A549 (cell line): Measurements from ENCODE around the gene MT1H. TPM values are rescaled to one million over a fixed set of nuclear protein-coding genes. Genes with fewer than 3 reads are reported as not detected.
A peak's percentile ranks its signal among the peaks of the same experiment; 100 is the strongest.

Experiments
- ATAC-seq, 2 experiments: fragments of 200-7000 bp in 1 of 2; fragments of >200 bp in 1 of 2; cut with Nextera tagmentation in 1 of 2; cut with Tn5 transposase in 1 of 2; 3 replicates each; pipeline versions ENCODE4 v1.8.0 to v1.9.1; 2018 to 2020; ENCODE audit warnings: mild to moderate bottlenecking in 1 of 2, moderate library complexity in 1 of 2
- CTCF ChIA-PET: fragments of 300-600 bp; sonication (Branson Sonifier 250); formaldehyde crosslinking; extraction: SDS; loops from one replicate; lab custom pipeline; 2021; ENCODE audit warnings: antibody characterized with exemption, inconsistent platforms; lab: Yijun Ruan, JAX
- POLR2A ChIA-PET: fragments of 350-600 bp; formaldehyde crosslinking; extraction: SDS; loops from one replicate; lab custom pipeline; 2021; ENCODE audit warnings: antibody characterized with exemption, inconsistent platforms; lab: Yijun Ruan, JAX
- DNase-seq, 2 experiments: peaks; one replicate each; pipeline versions ENCODE4 v3.0.0 to v3.0.0-alpha.2; 2011 to 2016; ENCODE audit warnings: low read depth in 1 of 2, low spot score in 1 of 2
- FAIRE-seq: peaks from 2 replicates; lab custom pipeline; 2011; peaks lifted over from hg19 to GRCh38; lab: Jason Lieb, UNC
- H3K27ac ChIP-seq, 2 experiments: fragments of >200 bp; sonication (Bioruptor Twin); formaldehyde crosslinking; 3 replicates each; pipeline ENCODE4 v1.5.1; 2016 to 2017
- H3K4me1 ChIP-seq: fragments of >200 bp; sonication (Bioruptor Twin); formaldehyde crosslinking; 3 replicates; pipeline ENCODE4 v1.6.1; 2016
- H3K4me2 ChIP-seq: fragments of >200 bp; sonication (Bioruptor Twin); formaldehyde crosslinking; 3 replicates; pipeline ENCODE4 v1.6.1; 2016
- H3K4me3 ChIP-seq: fragments of >200 bp; sonication (Bioruptor Twin); formaldehyde crosslinking; 3 replicates; pipeline ENCODE4 v1.5.1; 2016
- H3K9me3 ChIP-seq: fragments of >200 bp; sonication (Bioruptor Twin); formaldehyde crosslinking; 3 replicates; pipeline ENCODE4 v1.6.1; 2016
- ATOH8 ChIP-seq: fragments of 250-450 bp; sonication (Bioruptor Pico); IDR thresholded peaks from 2 replicates; pipeline ENCODE4 v1.5.0; 2020; ENCODE audit warnings: low read depth, mild to moderate bottlenecking, moderate library complexity
- CEBPB ChIP-seq, 2 experiments: fragments of >200 bp in 1 of 2; sonication (Bioruptor Twin) in 1 of 2; formaldehyde crosslinking in 1 of 2; IDR thresholded peaks; 2 replicates each; pipeline ENCODE4 v1.6.1; 2012 to 2016
- CHD2 ChIP-seq: fragments of 150-350 bp; IDR thresholded peaks from 2 replicates; pipeline ENCODE4 v1.6.1; 2014; ENCODE audit warnings: low read length; ENCODE audit not compliant: partially characterized antibody
- EHMT2 ChIP-seq: fragments of 200-600 bp; sonication (generic); IDR thresholded peaks from 2 replicates; pipeline ENCODE4 v1.6.1; 2016; ENCODE audit warnings: antibody characterized with exemption, low read depth, mild to moderate bottlenecking, moderate library complexity
- HDAC2 ChIP-seq: fragments of 200-600 bp; sonication (generic); IDR thresholded peaks from 2 replicates; pipeline ENCODE4 v1.6.1; 2016
- HEYL ChIP-seq: fragments of 250-450 bp; sonication (Bioruptor Pico); IDR thresholded peaks from 2 replicates; pipeline ENCODE4 v1.8.0; 2021; ENCODE audit warnings: mild to moderate bottlenecking, moderate library complexity
- HOXB5 ChIP-seq: fragments of 250-450 bp; sonication (Bioruptor Pico); IDR thresholded peaks from 2 replicates; pipeline ENCODE4 v1.5.0; 2020; ENCODE audit warnings: mild to moderate bottlenecking, moderate library complexity
- KDM1A ChIP-seq: fragments of 200-600 bp; sonication (generic); IDR thresholded peaks from 2 replicates; pipeline ENCODE4 v1.6.1; 2016; ENCODE audit warnings: low read depth, mild to moderate bottlenecking
- KDM5A ChIP-seq: fragments of 200-600 bp; sonication (generic); IDR thresholded peaks from 2 replicates; pipeline ENCODE4 v1.6.1; 2016; ENCODE audit warnings: antibody characterized with exemption, mild to moderate bottlenecking
- MYC ChIP-seq: IDR thresholded peaks from 2 replicates; pipeline ENCODE4 v1.6.1; 2012; ENCODE audit warnings: mild to moderate bottlenecking, inconsistent platforms, low read length, improper control_type of control experiment, borderline replicate concordance
- NPAS2 ChIP-seq: fragments of 250-450 bp; sonication (Bioruptor Pico); IDR thresholded peaks from 2 replicates; pipeline ENCODE4 v1.8.0; 2022; ENCODE audit warnings: mild to moderate bottlenecking, moderate library complexity, borderline replicate concordance
- POLR2A ChIP-seq: IDR thresholded peaks from 2 replicates; pipeline ENCODE4 v1.6.1; 2012; ENCODE audit warnings: mild to moderate bottlenecking, low read length
- RAD21 ChIP-seq, 2 experiments: fragments of >200 bp in 1 of 2; sonication (Bioruptor Twin) in 1 of 2; formaldehyde crosslinking in 1 of 2; IDR thresholded peaks in 1 of 2; conservative IDR thresholded peaks in 1 of 2; 2 replicates in 1 of 2; 3 replicates in 1 of 2; pipeline ENCODE4 v1.6.1; 2012 to 2018; ENCODE audit warnings: inconsistent platforms in 1 of 2
- RCOR1 ChIP-seq: fragments of 150-350 bp; IDR thresholded peaks from 2 replicates; pipeline ENCODE4 v1.6.1; 2014; ENCODE audit warnings: antibody characterized with exemption, low read length, low read depth
- RFX5 ChIP-seq: fragments of 450-650 bp; IDR thresholded peaks from 2 replicates; pipeline ENCODE4 v1.7.1; 2014; ENCODE audit warnings: antibody characterized with exemption, mild to moderate bottlenecking, moderate library complexity
- SREBF2 ChIP-seq: fragments of 450-650 bp; IDR thresholded peaks from 2 replicates; pipeline ENCODE4 v1.6.1; 2014; ENCODE audit warnings: mild to moderate bottlenecking, moderate library complexity
- ZFP36 ChIP-seq: fragments of 450-650 bp; IDR thresholded peaks from 2 replicates; pipeline ENCODE4 v1.6.1; 2014; ENCODE audit warnings: borderline replicate concordance; ENCODE audit not compliant: partially characterized antibody
- ZNF302 ChIP-seq: fragments of 250-450 bp; sonication (Bioruptor Pico); IDR thresholded peaks from 2 replicates; pipeline ENCODE4 v1.9.0; 2021; ENCODE audit warnings: inconsistent platforms, mild to moderate bottlenecking, moderate library complexity
- WGBS: methylation state at CpG from one replicate; pipeline ENCODE4 v1.1.6; 2017; ENCODE audit errors: missing lambda C conversion rate; 5-methylcytosine and 5-hydroxymethylcytosine counted together
- polyA plus RNA-seq, 4 experiments: library from polyadenylated mRNA; depleted of rRNA in 3 of 4; stranded (reverse); fragments of >200 nt; fragmentation: RNase III in 1 of 4; extraction: RNeasy Plus Mini Kit Qiagen cat#74134 plus additional on column Dnase treatment in 1 of 4; gene quantifications; 2 replicates in 3 of 4; 3 replicates in 1 of 4; pipeline ENCODE4 v1.2.3, GENCODE V29; 2011 to 2017
- TF ChIP-seq, protein P1 (sequence below): fragments of 200-600 bp; sonication (generic); IDR thresholded peaks from 2 replicates; pipeline ENCODE4 v1.6.1; 2016; ENCODE audit warnings: antibody characterized with exemption, mild to moderate bottlenecking, moderate library complexity
- TF ChIP-seq, protein P2 (sequence below): fragments of 250-450 bp; sonication (Bioruptor Pico); IDR thresholded peaks from 2 replicates; pipeline ENCODE4 v1.5.0; 2021; ENCODE audit warnings: mild to moderate bottlenecking, moderate library complexity, borderline replicate concordance
- TF ChIP-seq, protein P3 (sequence below): fragments of >200 bp; sonication (Bioruptor Twin); formaldehyde crosslinking; IDR thresholded peaks from 2 replicates; pipeline ENCODE4 v1.6.1; 2016
- TF ChIP-seq, protein P4 (sequence below): fragments of >200 bp; sonication (Bioruptor Twin); formaldehyde crosslinking; IDR thresholded peaks from 3 replicates; pipeline ENCODE4 v1.5.1; 2016

MT1H gene
- polyA plus RNA-seq, 2 of the 4 experiments (the other 2 are of a cell fraction): not detected

DNA sequence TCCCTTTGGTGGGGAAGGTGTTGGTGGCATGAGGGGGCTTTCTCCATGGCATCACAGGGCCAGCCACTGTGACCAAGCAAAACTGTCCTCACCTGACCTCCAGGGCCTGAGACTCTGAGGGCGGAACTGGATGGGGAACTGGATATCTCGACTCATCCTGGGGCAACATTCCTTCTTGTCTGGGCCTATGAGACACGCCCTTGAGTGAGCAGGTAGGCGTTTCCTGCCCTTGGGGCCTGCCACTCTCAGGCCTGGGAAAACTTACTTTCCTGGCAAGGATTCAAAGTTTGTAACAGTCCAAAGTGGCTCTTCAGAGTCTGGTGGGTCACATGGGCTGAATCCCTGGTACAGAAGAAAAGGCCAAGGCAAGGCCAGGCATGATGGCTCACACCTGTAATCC is 22.3 kb downstream of the MT1H start (continued):
- TF ChIP-seq, protein P1, sequence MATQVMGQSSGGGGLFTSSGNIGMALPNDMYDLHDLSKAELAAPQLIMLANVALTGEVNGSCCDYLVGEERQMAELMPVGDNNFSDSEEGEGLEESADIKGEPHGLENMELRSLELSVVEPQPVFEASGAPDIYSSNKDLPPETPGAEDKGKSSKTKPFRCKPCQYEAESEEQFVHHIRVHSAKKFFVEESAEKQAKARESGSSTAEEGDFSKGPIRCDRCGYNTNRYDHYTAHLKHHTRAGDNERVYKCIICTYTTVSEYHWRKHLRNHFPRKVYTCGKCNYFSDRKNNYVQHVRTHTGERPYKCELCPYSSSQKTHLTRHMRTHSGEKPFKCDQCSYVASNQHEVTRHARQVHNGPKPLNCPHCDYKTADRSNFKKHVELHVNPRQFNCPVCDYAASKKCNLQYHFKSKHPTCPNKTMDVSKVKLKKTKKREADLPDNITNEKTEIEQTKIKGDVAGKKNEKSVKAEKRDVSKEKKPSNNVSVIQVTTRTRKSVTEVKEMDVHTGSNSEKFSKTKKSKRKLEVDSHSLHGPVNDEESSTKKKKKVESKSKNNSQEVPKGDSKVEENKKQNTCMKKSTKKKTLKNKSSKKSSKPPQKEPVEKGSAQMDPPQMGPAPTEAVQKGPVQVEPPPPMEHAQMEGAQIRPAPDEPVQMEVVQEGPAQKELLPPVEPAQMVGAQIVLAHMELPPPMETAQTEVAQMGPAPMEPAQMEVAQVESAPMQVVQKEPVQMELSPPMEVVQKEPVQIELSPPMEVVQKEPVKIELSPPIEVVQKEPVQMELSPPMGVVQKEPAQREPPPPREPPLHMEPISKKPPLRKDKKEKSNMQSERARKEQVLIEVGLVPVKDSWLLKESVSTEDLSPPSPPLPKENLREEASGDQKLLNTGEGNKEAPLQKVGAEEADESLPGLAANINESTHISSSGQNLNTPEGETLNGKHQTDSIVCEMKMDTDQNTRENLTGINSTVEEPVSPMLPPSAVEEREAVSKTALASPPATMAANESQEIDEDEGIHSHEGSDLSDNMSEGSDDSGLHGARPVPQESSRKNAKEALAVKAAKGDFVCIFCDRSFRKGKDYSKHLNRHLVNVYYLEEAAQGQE: no peak
- TF ChIP-seq RCOR1 (no peak), EHMT2 (no peak), NPAS2 (CRISPR knock-in tag) (no peak), ZNF302 (CRISPR knock-in tag) (no peak), HEYL (CRISPR knock-in tag) (no peak), CHD2 (no peak), RAD21 (conservative IDR thresholded peaks at IDR 0.05 in 1 of 2, IDR thresholded peaks at IDR 0.05 in 1 of 2) (no peak), HDAC2 (no peak), HOXB5 (CRISPR knock-in tag) (peak; percentile 55; the same call in 1 of the 2 replicates), CEBPB (IDR thresholded peaks at IDR 0.05) (no peak), SREBF2 (no peak), KDM1A (no peak), POLR2A (no peak), ATOH8 (no peak), ZFP36 (no peak), MYC (no peak), KDM5A (no peak)

DNA sequence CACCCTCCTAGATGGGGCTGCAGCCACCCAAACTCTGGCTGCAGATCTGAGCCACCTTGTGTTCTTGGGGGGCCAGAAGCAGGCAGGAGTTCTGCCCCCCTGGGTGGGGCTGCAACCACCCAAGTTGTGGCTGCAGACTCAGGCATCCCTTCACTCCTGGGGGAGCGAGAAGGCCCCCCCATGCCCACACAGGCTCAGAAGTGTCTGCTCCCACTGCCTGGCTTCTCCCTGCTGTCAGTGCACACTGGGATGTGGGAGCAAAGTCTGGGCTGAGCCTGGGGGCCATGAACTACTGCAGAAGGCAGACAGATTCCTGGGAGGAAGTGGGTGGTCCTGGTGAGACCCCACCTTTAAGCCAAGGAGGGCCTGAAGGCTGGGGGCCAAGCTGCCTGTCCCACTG is 25.6 kb downstream of the MT1H start:
- TF ChIP-seq ZNF302 (CRISPR knock-in tag): no peak
- TF ChIP-seq, protein P2, sequence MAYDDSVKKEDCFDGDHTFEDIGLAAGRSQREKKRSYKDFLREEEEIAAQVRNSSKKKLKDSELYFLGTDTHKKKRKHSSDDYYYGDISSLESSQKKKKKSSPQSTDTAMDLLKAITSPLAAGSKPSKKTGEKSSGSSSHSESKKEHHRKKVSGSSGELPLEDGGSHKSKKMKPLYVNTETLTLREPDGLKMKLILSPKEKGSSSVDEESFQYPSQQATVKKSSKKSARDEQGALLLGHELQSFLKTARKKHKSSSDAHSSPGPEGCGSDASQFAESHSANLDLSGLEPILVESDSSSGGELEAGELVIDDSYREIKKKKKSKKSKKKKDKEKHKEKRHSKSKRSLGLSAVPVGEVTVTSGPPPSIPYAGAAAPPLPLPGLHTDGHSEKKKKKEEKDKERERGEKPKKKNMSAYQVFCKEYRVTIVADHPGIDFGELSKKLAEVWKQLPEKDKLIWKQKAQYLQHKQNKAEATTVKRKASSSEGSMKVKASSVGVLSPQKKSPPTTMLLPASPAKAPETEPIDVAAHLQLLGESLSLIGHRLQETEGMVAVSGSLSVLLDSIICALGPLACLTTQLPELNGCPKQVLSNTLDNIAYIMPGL (CRISPR knock-in tag): no peak
- TF ChIP-seq, protein P3, sequence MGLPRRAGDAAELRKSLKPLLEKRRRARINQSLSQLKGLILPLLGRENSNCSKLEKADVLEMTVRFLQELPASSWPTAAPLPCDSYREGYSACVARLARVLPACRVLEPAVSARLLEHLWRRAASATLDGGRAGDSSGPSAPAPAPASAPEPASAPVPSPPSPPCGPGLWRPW: no peak
- no peak for TF ChIP-seq RFX5
- TF ChIP-seq RCOR1: no peak
- TF ChIP-seq, protein P4, sequence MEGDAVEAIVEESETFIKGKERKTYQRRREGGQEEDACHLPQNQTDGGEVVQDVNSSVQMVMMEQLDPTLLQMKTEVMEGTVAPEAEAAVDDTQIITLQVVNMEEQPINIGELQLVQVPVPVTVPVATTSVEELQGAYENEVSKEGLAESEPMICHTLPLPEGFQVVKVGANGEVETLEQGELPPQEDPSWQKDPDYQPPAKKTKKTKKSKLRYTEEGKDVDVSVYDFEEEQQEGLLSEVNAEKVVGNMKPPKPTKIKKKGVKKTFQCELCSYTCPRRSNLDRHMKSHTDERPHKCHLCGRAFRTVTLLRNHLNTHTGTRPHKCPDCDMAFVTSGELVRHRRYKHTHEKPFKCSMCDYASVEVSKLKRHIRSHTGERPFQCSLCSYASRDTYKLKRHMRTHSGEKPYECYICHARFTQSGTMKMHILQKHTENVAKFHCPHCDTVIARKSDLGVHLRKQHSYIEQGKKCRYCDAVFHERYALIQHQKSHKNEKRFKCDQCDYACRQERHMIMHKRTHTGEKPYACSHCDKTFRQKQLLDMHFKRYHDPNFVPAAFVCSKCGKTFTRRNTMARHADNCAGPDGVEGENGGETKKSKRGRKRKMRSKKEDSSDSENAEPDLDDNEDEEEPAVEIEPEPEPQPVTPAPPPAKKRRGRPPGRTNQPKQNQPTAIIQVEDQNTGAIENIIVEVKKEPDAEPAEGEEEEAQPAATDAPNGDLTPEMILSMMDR: no peak
- no peak for TF ChIP-seq CHD2
- DNase-seq: no peak
- Histone ChIP-seq H3K27ac (no peak overlapping the region), H3K4me1 (peaks cover 17% of the 10 kb centered on the region), H3K4me2 (no peak overlapping the region), H3K9me3 (peaks cover 6% of the 10 kb centered on the region; the same call in 1 of the 3 replicates), H3K4me3 (no peak overlapping the region)
- no CpG with 5 or more reads among the region's 1 CpG for WGBS
- ChIA-PET CTCF (interaction anchor here (0.8 to 2.7 kb wide), 7 partner anchors 21 to 181 kb away, joined by 3 to 8 read pairs (median 5); no protein-coding TSS in a partner anchor), POLR2A (interaction anchor here (2.4 kb wide), 1 partner anchor 12 kb away, joined by 7 read pairs; the partner anchor contains the start of gene MT1X)
- FAIRE-seq: no peak
- ATAC-seq: no peak
